ENCODE data around the gene PHF13.
"Not testable (repeated sequence)": the region's sequence is repeated elsewhere in the genome, so short reads cannot be mapped to it uniquely, and the experiment has no call there.

PHF13 gene

DNA sequence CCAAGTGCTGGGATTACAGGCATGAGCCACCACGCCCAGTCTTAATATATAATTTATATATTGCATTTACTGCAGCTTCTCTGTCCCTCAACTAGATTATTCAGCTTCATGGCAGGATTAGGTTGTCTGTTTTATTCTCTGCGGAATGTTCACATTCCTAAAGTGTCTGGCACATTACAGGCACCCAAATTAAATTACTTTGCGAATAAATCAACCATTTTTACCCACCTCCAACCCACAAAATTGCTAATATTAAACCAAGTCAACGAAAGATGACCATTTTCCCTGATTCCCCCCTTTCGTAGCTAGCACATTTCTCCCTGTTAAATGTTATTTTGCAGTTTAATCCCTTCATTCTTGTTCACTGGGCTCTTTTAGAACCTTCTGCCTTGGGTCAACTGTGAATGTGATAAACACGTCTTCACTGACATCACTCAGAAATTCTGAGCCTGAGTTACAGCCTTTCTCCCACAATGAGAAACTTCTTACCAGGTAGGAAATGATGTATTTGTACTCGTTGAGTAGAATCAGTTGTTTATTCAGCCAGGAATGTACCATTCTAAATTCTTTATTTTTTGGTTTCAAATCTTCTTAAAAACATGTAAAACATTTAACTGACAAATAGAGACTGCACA is 47.0 kb downstream of the PHF13 start:
- Histone ChIP-seq H3F3A (ENCODE audit: insufficient read depth, low read length) (no peaks in the 10 kb centered on the region), H3K9me3 (ENCODE audit: low read length) (no peaks in the 10 kb centered on the region), H3K4me1 (ENCODE audit: insufficient read depth, low read length, severe bottlenecking) (no peaks in the 10 kb centered on the region), H3K9ac (ENCODE audit: low read length) (no peak overlapping the region), H3K27me3 (ENCODE audit: insufficient read depth, low read length) (no peaks in the 10 kb centered on the region), H4K20me1 (ENCODE audit: insufficient read depth, low read length) (no peaks in the 10 kb centered on the region), H3K9me2 (ENCODE audit: low read depth, low read length) (no peaks in the 10 kb centered on the region), H3K4me3 (ENCODE audit: low read depth, low read length, poor library complexity, severe bottlenecking) (no peak overlapping the region), H3K36me3 (ENCODE audit: insufficient read depth, low read length) (peaks cover 33% of the 10 kb centered on the region), H3K27ac (ENCODE audit: low read depth, low read length, poor library complexity, severe bottlenecking) (no peak overlapping the region), H2AFZ (ENCODE audit: low read length) (no peak overlapping the region), H3K4me2 (ENCODE audit: low read length) (no peak overlapping the region), H3K79me2 (ENCODE audit: insufficient read depth, low read length) (no peaks in the 10 kb centered on the region)
- TF ChIP-seq, protein P1, sequence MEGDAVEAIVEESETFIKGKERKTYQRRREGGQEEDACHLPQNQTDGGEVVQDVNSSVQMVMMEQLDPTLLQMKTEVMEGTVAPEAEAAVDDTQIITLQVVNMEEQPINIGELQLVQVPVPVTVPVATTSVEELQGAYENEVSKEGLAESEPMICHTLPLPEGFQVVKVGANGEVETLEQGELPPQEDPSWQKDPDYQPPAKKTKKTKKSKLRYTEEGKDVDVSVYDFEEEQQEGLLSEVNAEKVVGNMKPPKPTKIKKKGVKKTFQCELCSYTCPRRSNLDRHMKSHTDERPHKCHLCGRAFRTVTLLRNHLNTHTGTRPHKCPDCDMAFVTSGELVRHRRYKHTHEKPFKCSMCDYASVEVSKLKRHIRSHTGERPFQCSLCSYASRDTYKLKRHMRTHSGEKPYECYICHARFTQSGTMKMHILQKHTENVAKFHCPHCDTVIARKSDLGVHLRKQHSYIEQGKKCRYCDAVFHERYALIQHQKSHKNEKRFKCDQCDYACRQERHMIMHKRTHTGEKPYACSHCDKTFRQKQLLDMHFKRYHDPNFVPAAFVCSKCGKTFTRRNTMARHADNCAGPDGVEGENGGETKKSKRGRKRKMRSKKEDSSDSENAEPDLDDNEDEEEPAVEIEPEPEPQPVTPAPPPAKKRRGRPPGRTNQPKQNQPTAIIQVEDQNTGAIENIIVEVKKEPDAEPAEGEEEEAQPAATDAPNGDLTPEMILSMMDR (IDR thresholded peaks at IDR 0.05; ENCODE audit: low read length), result no peak
- TF ChIP-seq EZH2 (IDR thresholded peaks at IDR 0.05; ENCODE audit: borderline replicate concordance, low read length), result no peak

DNA sequence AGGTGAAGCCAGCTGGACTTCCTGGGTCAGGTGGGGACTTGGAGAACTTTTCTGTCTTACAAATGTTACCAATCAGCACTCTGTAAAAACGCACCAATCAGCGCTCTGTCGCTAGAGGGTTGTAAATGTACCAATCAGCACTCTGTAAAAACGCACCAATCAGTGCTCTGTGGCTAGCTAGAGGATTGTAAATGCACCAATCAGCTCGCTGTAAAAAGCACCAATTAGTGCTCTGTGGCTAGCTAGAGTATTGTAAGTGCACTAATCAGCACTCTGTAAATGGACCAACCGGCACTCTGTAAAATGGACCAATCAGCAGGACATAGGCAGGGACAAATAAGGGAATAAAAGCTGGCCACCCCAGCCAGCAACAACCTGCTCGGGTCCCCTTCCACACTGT is 48.9 kb downstream of the PHF13 start:
- not testable (repeated sequence) for H3F3A ChIP-seq (ENCODE audit: insufficient read depth, low read length); H3K4me1 ChIP-seq (ENCODE audit: insufficient read depth, low read length, severe bottlenecking); H2AFZ ChIP-seq (ENCODE audit: low read length); H3K27me3 ChIP-seq (ENCODE audit: insufficient read depth, low read length); H3K27ac ChIP-seq (ENCODE audit: low read depth, low read length, poor library complexity, severe bottlenecking); H3K4me2 ChIP-seq (ENCODE audit: low read length); H3K79me2 ChIP-seq (ENCODE audit: insufficient read depth, low read length); H3K9ac ChIP-seq (ENCODE audit: low read length); H3K9me2 ChIP-seq (ENCODE audit: low read depth, low read length); H4K20me1 ChIP-seq (ENCODE audit: insufficient read depth, low read length); H3K9me3 ChIP-seq (ENCODE audit: low read length); H3K4me3 ChIP-seq (ENCODE audit: low read depth, low read length, poor library complexity, severe bottlenecking)
- peaks cover 39% of the 10 kb centered on the region for H3K36me3 ChIP-seq (ENCODE audit: insufficient read depth, low read length)

GRCh38 chr1:6666696-6667095 is 53.2 kb downstream of the PHF13 start:
- H3K79me2 ChIP-seq (ENCODE audit: insufficient read depth, low read length), result no peaks in the 10 kb centered on the region
- H3K9me3 ChIP-seq (ENCODE audit: low read length), result no peaks in the 10 kb centered on the region
- peaks cover 50% of the 10 kb centered on the region for H3K36me3 ChIP-seq (ENCODE audit: insufficient read depth, low read length)
- TF ChIP-seq, protein P1 (IDR thresholded peaks at IDR 0.05; ENCODE audit: low read length), result no peak
- no peak for TF ChIP-seq EZH2 (IDR thresholded peaks at IDR 0.05; ENCODE audit: borderline replicate concordance, low read length)
- H2AFZ ChIP-seq (ENCODE audit: low read length), result no peak overlapping the region
- no peaks in the 10 kb centered on the region for H3K9me2 ChIP-seq (ENCODE audit: low read depth, low read length)
- no peak overlapping the region for H3K4me2 ChIP-seq (ENCODE audit: low read length)
- H3K27ac ChIP-seq (ENCODE audit: low read depth, low read length, poor library complexity, severe bottlenecking), result no peak overlapping the region
- no peak overlapping the region for H3K9ac ChIP-seq (ENCODE audit: low read length)
- H4K20me1 ChIP-seq (ENCODE audit: insufficient read depth, low read length), result no peaks in the 10 kb centered on the region
- no peaks in the 10 kb centered on the region for H3F3A ChIP-seq (ENCODE audit: insufficient read depth, low read length)
- no peaks in the 10 kb centered on the region for H3K4me1 ChIP-seq (ENCODE audit: insufficient read depth, low read length, severe bottlenecking)
- H3K4me3 ChIP-seq (ENCODE audit: low read depth, low read length, poor library complexity, severe bottlenecking), result no peak overlapping the region
- H3K27me3 ChIP-seq (ENCODE audit: insufficient read depth, low read length), result no peaks in the 10 kb centered on the region

DNA sequence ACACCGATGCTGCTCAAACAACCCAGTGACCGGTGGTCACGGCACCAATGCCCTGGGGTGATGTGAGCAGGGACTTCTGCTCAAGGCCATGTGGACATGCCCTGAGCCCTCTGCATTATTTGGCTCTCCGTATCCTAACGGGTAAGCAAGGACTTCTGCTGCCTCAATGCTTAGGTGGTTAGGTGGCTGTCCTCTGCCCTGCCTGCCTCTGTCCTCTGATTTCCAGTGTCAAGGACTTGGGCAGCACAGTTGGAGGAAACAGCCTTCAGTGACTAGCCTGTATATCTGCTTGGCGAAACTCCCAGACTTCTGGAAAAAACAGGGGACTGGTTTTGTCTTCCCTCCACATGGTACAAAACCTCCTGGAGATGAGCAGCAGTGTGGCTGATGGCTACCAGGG is 53.6 kb downstream of the PHF13 start:
- no peaks in the 10 kb centered on the region for H3K27me3 ChIP-seq (ENCODE audit: insufficient read depth, low read length)
- no peak overlapping the region for H3K9ac ChIP-seq (ENCODE audit: low read length)
- H3K36me3 ChIP-seq (ENCODE audit: insufficient read depth, low read length), result peaks cover 50% of the 10 kb centered on the region
- no peak for TF ChIP-seq EZH2 (IDR thresholded peaks at IDR 0.05; ENCODE audit: borderline replicate concordance, low read length)
- TF ChIP-seq, protein P1 (IDR thresholded peaks at IDR 0.05; ENCODE audit: low read length), result no peak
- H3F3A ChIP-seq (ENCODE audit: insufficient read depth, low read length), result no peaks in the 10 kb centered on the region
- no peaks in the 10 kb centered on the region for H4K20me1 ChIP-seq (ENCODE audit: insufficient read depth, low read length)
- no peak overlapping the region for H3K4me3 ChIP-seq (ENCODE audit: low read depth, low read length, poor library complexity, severe bottlenecking)
- H3K9me3 ChIP-seq (ENCODE audit: low read length), result no peaks in the 10 kb centered on the region
- H3K79me2 ChIP-seq (ENCODE audit: insufficient read depth, low read length), result no peaks in the 10 kb centered on the region
- no peak overlapping the region for H2AFZ ChIP-seq (ENCODE audit: low read length)
- H3K27ac ChIP-seq (ENCODE audit: low read depth, low read length, poor library complexity, severe bottlenecking), result no peak overlapping the region
- H3K4me1 ChIP-seq (ENCODE audit: insufficient read depth, low read length, severe bottlenecking), result no peaks in the 10 kb centered on the region
- no peaks in the 10 kb centered on the region for H3K9me2 ChIP-seq (ENCODE audit: low read depth, low read length)
- no peak overlapping the region for H3K4me2 ChIP-seq (ENCODE audit: low read length)

Data from OCI-LY1 (cell line).